ENCODE measurements around the gene PPP2CA. TPM values are rescaled to one million over a fixed set of nuclear protein-coding genes. Genes with fewer than 3 reads are reported as not detected.
A peak's percentile ranks its signal among the peaks of the same experiment; 100 is the strongest.

Gene PPP2CA
- total and polyA plus RNA-seq, 2 of the 13 experiments (the other 11 are each of a cell fraction or from before 2014, with no cell fraction given), result 82.4 to 171 TPM

DNA sequence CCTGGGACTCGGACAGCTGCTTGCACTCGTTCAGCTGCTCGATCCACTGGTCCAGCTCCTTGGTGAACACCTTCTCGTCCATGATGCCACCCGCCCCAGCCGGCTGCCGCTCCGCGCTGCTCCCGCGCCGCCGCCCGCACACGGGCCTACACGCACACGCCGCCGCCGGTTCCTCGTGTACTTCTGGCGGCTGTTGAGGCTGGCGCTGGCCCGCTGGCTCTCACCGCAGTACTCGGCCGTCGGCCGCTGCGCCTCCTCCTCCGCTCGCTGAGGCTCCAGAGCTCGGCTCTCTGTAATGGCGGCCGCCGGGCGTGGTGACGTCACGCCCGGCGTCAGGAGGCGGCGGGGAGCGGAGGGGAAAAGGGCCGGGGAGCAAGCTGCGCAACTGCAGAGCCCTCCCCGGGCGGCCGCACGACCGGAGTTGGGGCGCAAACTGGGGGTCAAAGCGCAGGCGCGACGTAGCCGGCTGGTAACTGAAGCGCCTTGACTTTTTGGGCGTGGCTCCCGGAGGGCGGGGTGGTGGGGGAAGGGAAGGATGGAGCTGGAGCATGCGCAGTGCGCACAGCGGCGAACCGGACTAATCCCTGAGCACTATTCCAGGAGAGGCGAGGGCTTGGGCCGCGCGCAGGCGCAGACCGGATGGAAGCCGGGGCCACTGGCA lies at the start of gene PPP2CA (continued):
- TF ChIP-seq, protein P1, sequence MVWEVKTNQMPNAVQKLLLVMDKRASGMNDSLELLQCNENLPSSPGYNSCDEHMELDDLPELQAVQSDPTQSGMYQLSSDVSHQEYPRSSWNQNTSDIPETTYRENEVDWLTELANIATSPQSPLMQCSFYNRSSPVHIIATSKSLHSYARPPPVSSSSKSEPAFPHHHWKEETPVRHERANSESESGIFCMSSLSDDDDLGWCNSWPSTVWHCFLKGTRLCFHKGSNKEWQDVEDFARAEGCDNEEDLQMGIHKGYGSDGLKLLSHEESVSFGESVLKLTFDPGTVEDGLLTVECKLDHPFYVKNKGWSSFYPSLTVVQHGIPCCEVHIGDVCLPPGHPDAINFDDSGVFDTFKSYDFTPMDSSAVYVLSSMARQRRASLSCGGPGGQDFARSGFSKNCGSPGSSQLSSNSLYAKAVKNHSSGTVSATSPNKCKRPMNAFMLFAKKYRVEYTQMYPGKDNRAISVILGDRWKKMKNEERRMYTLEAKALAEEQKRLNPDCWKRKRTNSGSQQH (CRISPR knock-in tag; IDR thresholded peaks at IDR 0.05; ENCODE audit: low read depth), result no peak; the same call in 1 of the 2 replicates
- TF ChIP-seq, protein P2, sequence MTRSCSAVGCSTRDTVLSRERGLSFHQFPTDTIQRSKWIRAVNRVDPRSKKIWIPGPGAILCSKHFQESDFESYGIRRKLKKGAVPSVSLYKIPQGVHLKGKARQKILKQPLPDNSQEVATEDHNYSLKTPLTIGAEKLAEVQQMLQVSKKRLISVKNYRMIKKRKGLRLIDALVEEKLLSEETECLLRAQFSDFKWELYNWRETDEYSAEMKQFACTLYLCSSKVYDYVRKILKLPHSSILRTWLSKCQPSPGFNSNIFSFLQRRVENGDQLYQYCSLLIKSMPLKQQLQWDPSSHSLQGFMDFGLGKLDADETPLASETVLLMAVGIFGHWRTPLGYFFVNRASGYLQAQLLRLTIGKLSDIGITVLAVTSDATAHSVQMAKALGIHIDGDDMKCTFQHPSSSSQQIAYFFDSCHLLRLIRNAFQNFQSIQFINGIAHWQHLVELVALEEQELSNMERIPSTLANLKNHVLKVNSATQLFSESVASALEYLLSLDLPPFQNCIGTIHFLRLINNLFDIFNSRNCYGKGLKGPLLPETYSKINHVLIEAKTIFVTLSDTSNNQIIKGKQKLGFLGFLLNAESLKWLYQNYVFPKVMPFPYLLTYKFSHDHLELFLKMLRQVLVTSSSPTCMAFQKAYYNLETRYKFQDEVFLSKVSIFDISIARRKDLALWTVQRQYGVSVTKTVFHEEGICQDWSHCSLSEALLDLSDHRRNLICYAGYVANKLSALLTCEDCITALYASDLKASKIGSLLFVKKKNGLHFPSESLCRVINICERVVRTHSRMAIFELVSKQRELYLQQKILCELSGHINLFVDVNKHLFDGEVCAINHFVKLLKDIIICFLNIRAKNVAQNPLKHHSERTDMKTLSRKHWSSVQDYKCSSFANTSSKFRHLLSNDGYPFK (CRISPR knock-in tag; IDR thresholded peaks at IDR 0.05; ENCODE audit: borderline replicate concordance), result peak; percentile 24; the same call in 1 of the 2 replicates
- no peak for TF ChIP-seq ZNF17 (CRISPR knock-in tag; IDR thresholded peaks at IDR 0.05)
- TF ChIP-seq BORCS8-MEF2B (CRISPR knock-in tag; IDR thresholded peaks at IDR 0.05), result 0 out of 2 replicates have a peak, but pooled peaks have one; percentile 6
- TF ChIP-seq KMT2A (CRISPR knock-in tag; IDR thresholded peaks at IDR 0.05), result no peak
- TF ChIP-seq USF2 (IDR thresholded peaks at IDR 0.05; ENCODE audit: low read depth, low read length), result no peak
- TF ChIP-seq USF2 (CRISPR knock-in tag; IDR thresholded peaks at IDR 0.05; ENCODE audit: borderline replicate concordance), result no peak; the same call in 1 of the 2 replicates
- peak; percentile 70; the same call in 1 of the 2 replicates for TF ChIP-seq TAF1 (CRISPR knock-in tag; IDR thresholded peaks at IDR 0.05)
- TF ChIP-seq TMF1 (CRISPR knock-in tag; IDR thresholded peaks at IDR 0.05; ENCODE audit: low read depth), result peak; percentile 52
- TF ChIP-seq ZNF367 (CRISPR knock-in tag; IDR thresholded peaks at IDR 0.05; ENCODE audit: borderline replicate concordance), result no peak
- TF ChIP-seq FOSL1 (CRISPR knock-in tag; IDR thresholded peaks at IDR 0.05; ENCODE audit: borderline replicate concordance), result no peak
- TF ChIP-seq, protein P3, sequence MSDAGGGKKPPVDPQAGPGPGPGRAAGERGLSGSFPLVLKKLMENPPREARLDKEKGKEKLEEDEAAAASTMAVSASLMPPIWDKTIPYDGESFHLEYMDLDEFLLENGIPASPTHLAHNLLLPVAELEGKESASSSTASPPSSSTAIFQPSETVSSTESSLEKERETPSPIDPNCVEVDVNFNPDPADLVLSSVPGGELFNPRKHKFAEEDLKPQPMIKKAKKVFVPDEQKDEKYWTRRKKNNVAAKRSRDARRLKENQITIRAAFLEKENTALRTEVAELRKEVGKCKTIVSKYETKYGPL (CRISPR knock-in tag; IDR thresholded peaks at IDR 0.05), result no peak
- TF ChIP-seq CBX1 (IDR thresholded peaks at IDR 0.05; ENCODE audit: low read depth), result no peak
- TF ChIP-seq, protein P4, sequence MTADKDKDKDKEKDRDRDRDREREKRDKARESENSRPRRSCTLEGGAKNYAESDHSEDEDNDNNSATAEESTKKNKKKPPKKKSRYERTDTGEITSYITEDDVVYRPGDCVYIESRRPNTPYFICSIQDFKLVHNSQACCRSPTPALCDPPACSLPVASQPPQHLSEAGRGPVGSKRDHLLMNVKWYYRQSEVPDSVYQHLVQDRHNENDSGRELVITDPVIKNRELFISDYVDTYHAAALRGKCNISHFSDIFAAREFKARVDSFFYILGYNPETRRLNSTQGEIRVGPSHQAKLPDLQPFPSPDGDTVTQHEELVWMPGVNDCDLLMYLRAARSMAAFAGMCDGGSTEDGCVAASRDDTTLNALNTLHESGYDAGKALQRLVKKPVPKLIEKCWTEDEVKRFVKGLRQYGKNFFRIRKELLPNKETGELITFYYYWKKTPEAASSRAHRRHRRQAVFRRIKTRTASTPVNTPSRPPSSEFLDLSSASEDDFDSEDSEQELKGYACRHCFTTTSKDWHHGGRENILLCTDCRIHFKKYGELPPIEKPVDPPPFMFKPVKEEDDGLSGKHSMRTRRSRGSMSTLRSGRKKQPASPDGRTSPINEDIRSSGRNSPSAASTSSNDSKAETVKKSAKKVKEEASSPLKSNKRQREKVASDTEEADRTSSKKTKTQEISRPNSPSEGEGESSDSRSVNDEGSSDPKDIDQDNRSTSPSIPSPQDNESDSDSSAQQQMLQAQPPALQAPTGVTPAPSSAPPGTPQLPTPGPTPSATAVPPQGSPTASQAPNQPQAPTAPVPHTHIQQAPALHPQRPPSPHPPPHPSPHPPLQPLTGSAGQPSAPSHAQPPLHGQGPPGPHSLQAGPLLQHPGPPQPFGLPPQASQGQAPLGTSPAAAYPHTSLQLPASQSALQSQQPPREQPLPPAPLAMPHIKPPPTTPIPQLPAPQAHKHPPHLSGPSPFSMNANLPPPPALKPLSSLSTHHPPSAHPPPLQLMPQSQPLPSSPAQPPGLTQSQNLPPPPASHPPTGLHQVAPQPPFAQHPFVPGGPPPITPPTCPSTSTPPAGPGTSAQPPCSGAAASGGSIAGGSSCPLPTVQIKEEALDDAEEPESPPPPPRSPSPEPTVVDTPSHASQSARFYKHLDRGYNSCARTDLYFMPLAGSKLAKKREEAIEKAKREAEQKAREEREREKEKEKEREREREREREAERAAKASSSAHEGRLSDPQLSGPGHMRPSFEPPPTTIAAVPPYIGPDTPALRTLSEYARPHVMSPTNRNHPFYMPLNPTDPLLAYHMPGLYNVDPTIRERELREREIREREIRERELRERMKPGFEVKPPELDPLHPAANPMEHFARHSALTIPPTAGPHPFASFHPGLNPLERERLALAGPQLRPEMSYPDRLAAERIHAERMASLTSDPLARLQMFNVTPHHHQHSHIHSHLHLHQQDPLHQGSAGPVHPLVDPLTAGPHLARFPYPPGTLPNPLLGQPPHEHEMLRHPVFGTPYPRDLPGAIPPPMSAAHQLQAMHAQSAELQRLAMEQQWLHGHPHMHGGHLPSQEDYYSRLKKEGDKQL (CRISPR knock-in tag; IDR thresholded peaks at IDR 0.05; ENCODE audit: low read depth), result no peak
- peak; percentile 94 for TF ChIP-seq KLF12 (CRISPR knock-in tag; IDR thresholded peaks at IDR 0.05; ENCODE audit: borderline replicate concordance)
- peak; percentile 64 for TF ChIP-seq TBL1XR1 (IDR thresholded peaks at IDR 0.05; ENCODE audit: borderline replicate concordance, low read length, partially characterized antibody)
- peak; percentile 68 for TF ChIP-seq SPEN (CRISPR knock-in tag; IDR thresholded peaks at IDR 0.05; ENCODE audit: low read depth)

Data from HepG2 (cell line).